ENCODE results near the gene MPHOSPH6.

Gene MPHOSPH6

GRCh38 chr16:82138478-82139285 lies 31.3 kb downstream of the MPHOSPH6 start:
- Mint-ChIP-seq H3K9me3 (peaks cover 25% of the 10 kb centered on the region), H3K36me3 (ENCODE audit: low read depth) (peaks cover 68% of the 10 kb centered on the region), H3K27me3 (ENCODE audit: low read depth, poor library complexity) (no peaks in the 10 kb centered on the region), H3K27ac (peak overlapping the region; percentile 58), H3K4me3 (peak overlapping the region; percentile 76), H3K4me1 (peaks cover 22% of the 10 kb centered on the region)
- no peak for DNase-seq
- TF ChIP-seq CTCF (IDR thresholded peaks at IDR 0.05) = no peak

- Mint-ChIP-seq H3K9me3 (peaks cover 22% of the 10 kb centered on the region), H3K27me3 (ENCODE audit: low read depth, poor library complexity) (no peaks in the 10 kb centered on the region), H3K4me3 (no peak overlapping the region), H3K4me1 (peaks cover 22% of the 10 kb centered on the region), H3K27ac (no peak overlapping the region), H3K36me3 (ENCODE audit: low read depth) (peaks cover 62% of the 10 kb centered on the region)
- TF ChIP-seq CTCF (IDR thresholded peaks at IDR 0.05) = no peak
- DNase-seq = no peak
Measured at GRCh38 chr16:82137822-82138167, 32.2 kb downstream of the MPHOSPH6 start.

GRCh38 chr16:82136956-82137821 lies 32.8 kb downstream of the MPHOSPH6 start:
- Mint-ChIP-seq H3K4me1 (peaks cover 22% of the 10 kb centered on the region), H3K27me3 (ENCODE audit: low read depth, poor library complexity) (no peaks in the 10 kb centered on the region), H3K9me3 (peaks cover 22% of the 10 kb centered on the region), H3K36me3 (ENCODE audit: low read depth) (peaks cover 61% of the 10 kb centered on the region), H3K4me3 (no peak overlapping the region), H3K27ac (no peak overlapping the region)
- no peak for TF ChIP-seq CTCF (IDR thresholded peaks at IDR 0.05)
- DNase-seq = no peak

- no peak overlapping the region for H3K27ac Mint-ChIP-seq
- no peak for DNase-seq
- H3K4me1 Mint-ChIP-seq = peaks cover 22% of the 10 kb centered on the region
- no peaks in the 10 kb centered on the region for H3K27me3 Mint-ChIP-seq (ENCODE audit: low read depth, poor library complexity)
- no peak for TF ChIP-seq CTCF (IDR thresholded peaks at IDR 0.05)
- peaks cover 53% of the 10 kb centered on the region for H3K36me3 Mint-ChIP-seq (ENCODE audit: low read depth)
- no peak overlapping the region for H3K4me3 Mint-ChIP-seq
- peaks cover 16% of the 10 kb centered on the region for H3K9me3 Mint-ChIP-seq
Measured at GRCh38 chr16:82135844-82136243, 34.2 kb downstream of the MPHOSPH6 start.

GRCh38 chr16:82134846-82135245 lies 35.2 kb downstream of the MPHOSPH6 start:
- H3K27me3 Mint-ChIP-seq (ENCODE audit: low read depth, poor library complexity) = peaks cover 5% of the 10 kb centered on the region
- TF ChIP-seq CTCF (IDR thresholded peaks at IDR 0.05) = no peak
- peaks cover 13% of the 10 kb centered on the region for H3K9me3 Mint-ChIP-seq
- peaks cover 50% of the 10 kb centered on the region for H3K36me3 Mint-ChIP-seq (ENCODE audit: low read depth)
- H3K4me3 Mint-ChIP-seq = no peak overlapping the region
- H3K4me1 Mint-ChIP-seq = peaks cover 22% of the 10 kb centered on the region
- H3K27ac Mint-ChIP-seq = no peak overlapping the region
- DNase-seq = no peak

Data from nephron progenitor cell (in vitro differentiated cells).